T-helper 2 cell treated with Interferon-gamma antibody and Interleukin-4, amounts not matched to agents 5 μg/mL and 100 μg/mL, for 36 hours (primary cell): Measurements from ENCODE around the gene RPL13A.

Experiments used
- DNase-seq: peaks from one replicate; pipeline ENCODE4 v3.0.0; 2021; ENCODE audit warnings: low spot score
- H3K27ac Mint-ChIP-seq: one replicate; pipeline ENCODE4 v1.8.0; 2021; ENCODE audit warnings: mild to moderate bottlenecking, mixed read lengths
- H3K27me3 Mint-ChIP-seq: one replicate; pipeline ENCODE4 v1.8.0; 2021; ENCODE audit warnings: low read depth, mixed read lengths
- H3K36me3 Mint-ChIP-seq: one replicate; pipeline ENCODE4 v1.8.0; 2021; ENCODE audit warnings: low read depth, mixed read lengths
- H3K4me1 Mint-ChIP-seq: one replicate; pipeline ENCODE4 v1.8.0; 2021; ENCODE audit warnings: low read depth, mixed read lengths
- H3K4me3 Mint-ChIP-seq: one replicate; pipeline ENCODE4 v1.8.0; 2022; ENCODE audit warnings: mild to moderate bottlenecking, moderate library complexity, mixed read lengths
- H3K9me3 Mint-ChIP-seq: one replicate; pipeline ENCODE4 v1.8.0; 2021; ENCODE audit warnings: mixed read lengths

Gene RPL13A

GRCh38 chr19:49497789-49498103 lies 10.3 kb downstream of the RPL13A start:
- peak overlapping the region; percentile 100 for H3K4me3 Mint-ChIP-seq
- peaks cover 34% of the 10 kb centered on the region for H3K4me1 Mint-ChIP-seq
- peaks cover 51% of the 10 kb centered on the region for H3K36me3 Mint-ChIP-seq
- peak overlapping the region; percentile 98 for H3K27ac Mint-ChIP-seq
- no peaks in the 10 kb centered on the region for H3K9me3 Mint-ChIP-seq
- H3K27me3 Mint-ChIP-seq = no peaks in the 10 kb centered on the region
- no peak for DNase-seq

GRCh38 chr19:49498475-49498874 lies 11.1 kb downstream of the RPL13A start:
- no peak for DNase-seq
- H3K27me3 Mint-ChIP-seq = no peaks in the 10 kb centered on the region
- peak overlapping the region; percentile 98 for H3K27ac Mint-ChIP-seq
- H3K36me3 Mint-ChIP-seq = peaks cover 44% of the 10 kb centered on the region
- no peaks in the 10 kb centered on the region for H3K9me3 Mint-ChIP-seq
- H3K4me1 Mint-ChIP-seq = peaks cover 37% of the 10 kb centered on the region
- H3K4me3 Mint-ChIP-seq = peak overlapping the region; percentile 100

GRCh38 chr19:49499030-49499670 lies 11.7 kb downstream of the RPL13A start:
- H3K27me3 Mint-ChIP-seq = no peaks in the 10 kb centered on the region
- peak; percentile 46 for DNase-seq
- peaks cover 37% of the 10 kb centered on the region for H3K4me1 Mint-ChIP-seq
- peak overlapping the region; percentile 100 for H3K4me3 Mint-ChIP-seq
- H3K9me3 Mint-ChIP-seq = no peaks in the 10 kb centered on the region
- peak overlapping the region; percentile 98 for H3K27ac Mint-ChIP-seq
- peaks cover 42% of the 10 kb centered on the region for H3K36me3 Mint-ChIP-seq

GRCh38 chr19:49502866-49503581 lies 15.6 kb downstream of the RPL13A start:
- peak overlapping the region; percentile 75 for H3K27ac Mint-ChIP-seq
- no peaks in the 10 kb centered on the region for H3K27me3 Mint-ChIP-seq
- peak overlapping the region; percentile 18 for H3K4me3 Mint-ChIP-seq
- DNase-seq = peak; percentile 33
- H3K36me3 Mint-ChIP-seq = peaks cover 25% of the 10 kb centered on the region
- H3K4me1 Mint-ChIP-seq = peaks cover 38% of the 10 kb centered on the region
- H3K9me3 Mint-ChIP-seq = no peaks in the 10 kb centered on the region

- Mint-ChIP-seq H3K27ac (no peak overlapping the region), H3K4me3 (no peak overlapping the region), H3K27me3 (no peaks in the 10 kb centered on the region), H3K9me3 (no peaks in the 10 kb centered on the region), H3K36me3 (peaks cover 20% of the 10 kb centered on the region), H3K4me1 (peaks cover 38% of the 10 kb centered on the region)
- no peak for DNase-seq
These were observed 16.2 kb downstream of the RPL13A start for GRCh38 chr19:49503582-49503962.

- Mint-ChIP-seq H3K36me3 (no peaks in the 10 kb centered on the region), H3K4me3 (no peak overlapping the region), H3K27ac (peak overlapping the region; percentile 17), H3K4me1 (peaks cover 26% of the 10 kb centered on the region), H3K27me3 (peaks cover 3% of the 10 kb centered on the region), H3K9me3 (no peaks in the 10 kb centered on the region)
- DNase-seq = peak; percentile 60
These were observed 19.2 kb downstream of the RPL13A start for GRCh38 chr19:49506575-49507105.

- H3K36me3 Mint-ChIP-seq = no peaks in the 10 kb centered on the region
- DNase-seq = no peak
- peaks cover 24% of the 10 kb centered on the region for H3K4me1 Mint-ChIP-seq
- no peaks in the 10 kb centered on the region for H3K9me3 Mint-ChIP-seq
- H3K4me3 Mint-ChIP-seq = no peak overlapping the region
- peaks cover 10% of the 10 kb centered on the region for H3K27me3 Mint-ChIP-seq
- peak overlapping the region; percentile 70 for H3K27ac Mint-ChIP-seq
These were observed 20.5 kb downstream of the RPL13A start for GRCh38 chr19:49507803-49508494.

- Mint-ChIP-seq H3K36me3 (no peaks in the 10 kb centered on the region), H3K27ac (peak overlapping the region; percentile 32), H3K4me3 (peak overlapping the region; percentile 74), H3K27me3 (peaks cover 16% of the 10 kb centered on the region), H3K9me3 (no peaks in the 10 kb centered on the region), H3K4me1 (peaks cover 19% of the 10 kb centered on the region)
- DNase-seq = no peak
These were observed 25.8 kb downstream of the RPL13A start for GRCh38 chr19:49512970-49513745.

GRCh38 chr19:49513746-49514118 lies 26.3 kb downstream of the RPL13A start:
- Mint-ChIP-seq H3K36me3 (no peaks in the 10 kb centered on the region), H3K4me1 (peaks cover 19% of the 10 kb centered on the region)

GRCh38 chr19:49514151-49514550 lies 26.7 kb downstream of the RPL13A start:
- Mint-ChIP-seq H3K9me3 (no peaks in the 10 kb centered on the region), H3K4me3 (no peak overlapping the region), H3K27ac (no peak overlapping the region)

More at GRCh38 chr19:49513746-49514118, 26.3 kb downstream of the RPL13A start:
- DNase-seq = no peak
- H3K4me3 Mint-ChIP-seq = peak overlapping the region; percentile 74
- H3K27me3 Mint-ChIP-seq = peaks cover 16% of the 10 kb centered on the region
- H3K9me3 Mint-ChIP-seq = no peaks in the 10 kb centered on the region
- peak overlapping the region; percentile 32 for H3K27ac Mint-ChIP-seq

GRCh38 chr19:49515767-49516166 lies 28.4 kb downstream of the RPL13A start:
- H3K4me1 Mint-ChIP-seq = peaks cover 19% of the 10 kb centered on the region

More at GRCh38 chr19:49514151-49514550, 26.7 kb downstream of the RPL13A start:
- Mint-ChIP-seq H3K4me1 (peaks cover 19% of the 10 kb centered on the region), H3K36me3 (no peaks in the 10 kb centered on the region), H3K27me3 (peaks cover 18% of the 10 kb centered on the region)
- DNase-seq = no peak

GRCh38 chr19:49518033-49518432 lies 30.6 kb downstream of the RPL13A start:
- Mint-ChIP-seq H3K36me3 (no peaks in the 10 kb centered on the region), H3K27ac (no peak overlapping the region), H3K4me3 (no peak overlapping the region), H3K9me3 (no peaks in the 10 kb centered on the region), H3K4me1 (peaks cover 8% of the 10 kb centered on the region), H3K27me3 (peaks cover 11% of the 10 kb centered on the region)
- no peak for DNase-seq

More at GRCh38 chr19:49515767-49516166, 28.4 kb downstream of the RPL13A start:
- H3K36me3 Mint-ChIP-seq = no peaks in the 10 kb centered on the region
- no peak overlapping the region for H3K4me3 Mint-ChIP-seq
- DNase-seq = no peak
- H3K27ac Mint-ChIP-seq = no peak overlapping the region
- peaks cover 21% of the 10 kb centered on the region for H3K27me3 Mint-ChIP-seq
- no peaks in the 10 kb centered on the region for H3K9me3 Mint-ChIP-seq

GRCh38 chr19:49520705-49521319 lies 33.4 kb downstream of the RPL13A start:
- Mint-ChIP-seq H3K36me3 (no peaks in the 10 kb centered on the region), H3K4me3 (no peak overlapping the region), H3K27ac (no peak overlapping the region), H3K9me3 (no peaks in the 10 kb centered on the region), H3K4me1 (peaks cover under 1% of the 10 kb centered on the region), H3K27me3 (peaks cover 5% of the 10 kb centered on the region)
- no peak for DNase-seq
